ENCODE results near the gene TSPAN18. TPM values are rescaled to one million over a fixed set of nuclear protein-coding genes. Genes with fewer than 3 reads are reported as not detected.

TSPAN18 gene
- total RNA-seq, 4 donors from 2014 or later, result 0.34 to 11.5 (median 2.7) TPM

GRCh38 chr11:44883277-44883676 lies 156.5 kb downstream of the TSPAN18 start:
- no peak for TF ChIP-seq CTCF (IDR thresholded peaks at IDR 0.05; ENCODE audit: low read depth)

- no peak for TF ChIP-seq CTCF (IDR thresholded peaks at IDR 0.05; ENCODE audit: low read depth)
Measured at GRCh38 chr11:44884056-44884455, 157.3 kb downstream of the TSPAN18 start.

- no peak for TF ChIP-seq CTCF (IDR thresholded peaks at IDR 0.05; ENCODE audit: low read depth)
Measured at GRCh38 chr11:44885065-44885810, 158.5 kb downstream of the TSPAN18 start.

GRCh38 chr11:44885919-44886789 lies 159.4 kb downstream of the TSPAN18 start:
- no peak for TF ChIP-seq CTCF (IDR thresholded peaks at IDR 0.05; ENCODE audit: low read depth)

GRCh38 chr11:44886790-44887140 lies 160.0 kb downstream of the TSPAN18 start:
- TF ChIP-seq CTCF (IDR thresholded peaks at IDR 0.05; ENCODE audit: low read depth), result no peak

- no peak for TF ChIP-seq CTCF (IDR thresholded peaks at IDR 0.05; ENCODE audit: low read depth)
Measured at GRCh38 chr11:44887636-44888035, 160.9 kb downstream of the TSPAN18 start.

GRCh38 chr11:44889266-44889665 lies 162.5 kb downstream of the TSPAN18 start:
- TF ChIP-seq CTCF (IDR thresholded peaks at IDR 0.05; ENCODE audit: low read depth), result no peak
